Measurements from ENCODE around the gene VAT1L. TPM values are rescaled to one million over a fixed set of nuclear protein-coding genes. Genes with fewer than 3 reads are reported as not detected.

Gene VAT1L
- total and polyA plus RNA-seq, 2 experiments from 2014 or later: 11.0 to 24.4 TPM

DNA sequence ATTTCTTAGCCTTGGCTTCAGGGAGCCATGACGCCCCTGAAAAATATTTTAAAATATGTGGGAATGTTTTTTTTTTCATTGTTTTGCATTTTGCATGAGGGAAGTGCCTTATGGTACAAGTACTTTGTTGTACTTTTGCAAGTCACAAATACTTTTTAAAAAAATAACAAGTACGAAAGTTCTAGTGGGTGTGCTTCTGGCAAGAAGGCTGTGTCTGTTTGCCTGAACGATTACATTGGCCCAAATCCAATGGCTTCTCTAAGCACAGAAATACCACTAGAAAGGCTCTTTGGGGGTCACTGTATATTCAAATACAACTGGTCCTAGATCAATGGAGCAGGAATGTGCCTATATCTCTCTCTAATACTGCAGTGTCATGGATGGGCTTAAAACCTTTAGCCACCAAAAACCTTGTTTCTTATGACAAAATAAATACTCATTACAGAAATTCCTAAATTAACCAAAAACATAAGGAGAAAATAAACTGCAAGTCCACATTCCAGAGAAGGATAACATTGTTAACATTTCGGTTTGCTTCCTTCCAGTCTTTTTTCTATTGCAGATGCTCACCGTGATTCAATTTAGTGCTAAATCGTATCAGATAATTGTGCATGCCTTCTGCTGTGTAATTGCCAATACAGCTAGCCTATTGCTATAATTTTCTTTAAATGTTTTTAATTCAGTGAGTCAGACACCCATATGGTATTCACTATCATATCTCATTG is 97.4 kb downstream of the VAT1L start (continued):
- TF ChIP-seq, protein P1, sequence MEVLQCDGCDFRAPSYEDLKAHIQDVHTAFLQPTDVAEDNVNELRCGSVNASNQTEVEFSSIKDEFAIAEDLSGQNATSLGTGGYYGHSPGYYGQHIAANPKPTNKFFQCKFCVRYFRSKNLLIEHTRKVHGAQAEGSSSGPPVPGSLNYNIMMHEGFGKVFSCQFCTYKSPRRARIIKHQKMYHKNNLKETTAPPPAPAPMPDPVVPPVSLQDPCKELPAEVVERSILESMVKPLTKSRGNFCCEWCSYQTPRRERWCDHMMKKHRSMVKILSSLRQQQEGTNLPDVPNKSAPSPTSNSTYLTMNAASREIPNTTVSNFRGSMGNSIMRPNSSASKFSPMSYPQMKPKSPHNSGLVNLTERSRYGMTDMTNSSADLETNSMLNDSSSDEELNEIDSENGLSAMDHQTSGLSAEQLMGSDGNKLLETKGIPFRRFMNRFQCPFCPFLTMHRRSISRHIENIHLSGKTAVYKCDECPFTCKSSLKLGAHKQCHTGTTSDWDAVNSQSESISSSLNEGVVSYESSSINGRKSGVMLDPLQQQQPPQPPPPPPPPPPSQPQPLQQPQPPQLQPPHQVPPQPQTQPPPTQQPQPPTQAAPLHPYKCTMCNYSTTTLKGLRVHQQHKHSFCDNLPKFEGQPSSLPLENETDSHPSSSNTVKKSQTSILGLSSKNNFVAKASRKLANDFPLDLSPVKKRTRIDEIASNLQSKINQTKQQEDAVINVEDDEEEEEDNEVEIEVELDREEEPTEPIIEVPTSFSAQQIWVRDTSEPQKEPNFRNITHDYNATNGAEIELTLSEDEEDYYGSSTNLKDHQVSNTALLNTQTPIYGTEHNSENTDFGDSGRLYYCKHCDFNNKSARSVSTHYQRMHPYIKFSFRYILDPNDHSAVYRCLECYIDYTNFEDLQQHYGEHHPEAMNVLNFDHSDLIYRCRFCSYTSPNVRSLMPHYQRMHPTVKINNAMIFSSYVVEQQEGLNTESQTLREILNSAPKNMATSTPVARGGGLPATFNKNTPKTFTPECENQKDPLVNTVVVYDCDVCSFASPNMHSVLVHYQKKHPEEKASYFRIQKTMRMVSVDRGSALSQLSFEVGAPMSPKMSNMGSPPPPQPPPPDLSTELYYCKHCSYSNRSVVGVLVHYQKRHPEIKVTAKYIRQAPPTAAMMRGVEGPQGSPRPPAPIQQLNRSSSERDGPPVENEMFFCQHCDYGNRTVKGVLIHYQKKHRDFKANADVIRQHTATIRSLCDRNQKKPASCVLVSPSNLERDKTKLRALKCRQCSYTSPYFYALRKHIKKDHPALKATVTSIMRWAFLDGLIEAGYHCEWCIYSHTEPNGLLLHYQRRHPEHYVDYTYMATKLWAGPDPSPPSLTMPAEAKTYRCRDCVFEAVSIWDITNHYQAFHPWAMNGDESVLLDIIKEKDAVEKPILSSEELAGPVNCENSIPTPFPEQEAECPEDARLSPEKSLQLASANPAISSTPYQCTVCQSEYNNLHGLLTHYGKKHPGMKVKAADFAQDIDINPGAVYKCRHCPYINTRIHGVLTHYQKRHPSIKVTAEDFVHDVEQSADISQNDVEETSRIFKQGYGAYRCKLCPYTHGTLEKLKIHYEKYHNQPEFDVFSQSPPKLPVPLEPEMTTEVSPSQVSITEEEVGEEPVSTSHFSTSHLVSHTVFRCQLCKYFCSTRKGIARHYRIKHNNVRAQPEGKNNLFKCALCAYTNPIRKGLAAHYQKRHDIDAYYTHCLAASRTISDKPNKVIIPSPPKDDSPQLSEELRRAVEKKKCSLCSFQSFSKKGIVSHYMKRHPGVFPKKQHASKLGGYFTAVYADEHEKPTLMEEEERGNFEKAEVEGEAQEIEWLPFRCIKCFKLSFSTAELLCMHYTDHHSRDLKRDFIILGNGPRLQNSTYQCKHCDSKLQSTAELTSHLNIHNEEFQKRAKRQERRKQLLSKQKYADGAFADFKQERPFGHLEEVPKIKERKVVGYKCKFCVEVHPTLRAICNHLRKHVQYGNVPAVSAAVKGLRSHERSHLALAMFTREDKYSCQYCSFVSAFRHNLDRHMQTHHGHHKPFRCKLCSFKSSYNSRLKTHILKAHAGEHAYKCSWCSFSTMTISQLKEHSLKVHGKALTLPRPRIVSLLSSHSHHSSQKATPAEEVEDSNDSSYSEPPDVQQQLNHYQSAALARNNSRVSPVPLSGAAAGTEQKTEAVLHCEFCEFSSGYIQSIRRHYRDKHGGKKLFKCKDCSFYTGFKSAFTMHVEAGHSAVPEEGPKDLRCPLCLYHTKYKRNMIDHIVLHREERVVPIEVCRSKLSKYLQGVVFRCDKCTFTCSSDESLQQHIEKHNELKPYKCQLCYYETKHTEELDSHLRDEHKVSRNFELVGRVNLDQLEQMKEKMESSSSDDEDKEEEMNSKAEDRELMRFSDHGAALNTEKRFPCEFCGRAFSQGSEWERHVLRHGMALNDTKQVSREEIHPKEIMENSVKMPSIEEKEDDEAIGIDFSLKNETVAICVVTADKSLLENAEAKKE (CRISPR knock-in tag; IDR thresholded peaks at IDR 0.05): no peak
- TF ChIP-seq, protein P2, sequence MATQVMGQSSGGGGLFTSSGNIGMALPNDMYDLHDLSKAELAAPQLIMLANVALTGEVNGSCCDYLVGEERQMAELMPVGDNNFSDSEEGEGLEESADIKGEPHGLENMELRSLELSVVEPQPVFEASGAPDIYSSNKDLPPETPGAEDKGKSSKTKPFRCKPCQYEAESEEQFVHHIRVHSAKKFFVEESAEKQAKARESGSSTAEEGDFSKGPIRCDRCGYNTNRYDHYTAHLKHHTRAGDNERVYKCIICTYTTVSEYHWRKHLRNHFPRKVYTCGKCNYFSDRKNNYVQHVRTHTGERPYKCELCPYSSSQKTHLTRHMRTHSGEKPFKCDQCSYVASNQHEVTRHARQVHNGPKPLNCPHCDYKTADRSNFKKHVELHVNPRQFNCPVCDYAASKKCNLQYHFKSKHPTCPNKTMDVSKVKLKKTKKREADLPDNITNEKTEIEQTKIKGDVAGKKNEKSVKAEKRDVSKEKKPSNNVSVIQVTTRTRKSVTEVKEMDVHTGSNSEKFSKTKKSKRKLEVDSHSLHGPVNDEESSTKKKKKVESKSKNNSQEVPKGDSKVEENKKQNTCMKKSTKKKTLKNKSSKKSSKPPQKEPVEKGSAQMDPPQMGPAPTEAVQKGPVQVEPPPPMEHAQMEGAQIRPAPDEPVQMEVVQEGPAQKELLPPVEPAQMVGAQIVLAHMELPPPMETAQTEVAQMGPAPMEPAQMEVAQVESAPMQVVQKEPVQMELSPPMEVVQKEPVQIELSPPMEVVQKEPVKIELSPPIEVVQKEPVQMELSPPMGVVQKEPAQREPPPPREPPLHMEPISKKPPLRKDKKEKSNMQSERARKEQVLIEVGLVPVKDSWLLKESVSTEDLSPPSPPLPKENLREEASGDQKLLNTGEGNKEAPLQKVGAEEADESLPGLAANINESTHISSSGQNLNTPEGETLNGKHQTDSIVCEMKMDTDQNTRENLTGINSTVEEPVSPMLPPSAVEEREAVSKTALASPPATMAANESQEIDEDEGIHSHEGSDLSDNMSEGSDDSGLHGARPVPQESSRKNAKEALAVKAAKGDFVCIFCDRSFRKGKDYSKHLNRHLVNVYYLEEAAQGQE (IDR thresholded peaks at IDR 0.05; ENCODE audit: unreplicated experiment): no peak
- no peak for TF ChIP-seq ZNF114 (CRISPR knock-in tag; IDR thresholded peaks at IDR 0.05)
- no peak for TF ChIP-seq NANOG (IDR thresholded peaks at IDR 0.05; ENCODE audit: borderline replicate concordance)
- no peak for TF ChIP-seq EZH2 (IDR thresholded peaks at IDR 0.05; ENCODE audit: low read depth, unreplicated experiment)
- TF ChIP-seq STAT1 (IDR thresholded peaks at IDR 0.05; ENCODE audit: unreplicated experiment): no peak
- TF ChIP-seq, protein P3, sequence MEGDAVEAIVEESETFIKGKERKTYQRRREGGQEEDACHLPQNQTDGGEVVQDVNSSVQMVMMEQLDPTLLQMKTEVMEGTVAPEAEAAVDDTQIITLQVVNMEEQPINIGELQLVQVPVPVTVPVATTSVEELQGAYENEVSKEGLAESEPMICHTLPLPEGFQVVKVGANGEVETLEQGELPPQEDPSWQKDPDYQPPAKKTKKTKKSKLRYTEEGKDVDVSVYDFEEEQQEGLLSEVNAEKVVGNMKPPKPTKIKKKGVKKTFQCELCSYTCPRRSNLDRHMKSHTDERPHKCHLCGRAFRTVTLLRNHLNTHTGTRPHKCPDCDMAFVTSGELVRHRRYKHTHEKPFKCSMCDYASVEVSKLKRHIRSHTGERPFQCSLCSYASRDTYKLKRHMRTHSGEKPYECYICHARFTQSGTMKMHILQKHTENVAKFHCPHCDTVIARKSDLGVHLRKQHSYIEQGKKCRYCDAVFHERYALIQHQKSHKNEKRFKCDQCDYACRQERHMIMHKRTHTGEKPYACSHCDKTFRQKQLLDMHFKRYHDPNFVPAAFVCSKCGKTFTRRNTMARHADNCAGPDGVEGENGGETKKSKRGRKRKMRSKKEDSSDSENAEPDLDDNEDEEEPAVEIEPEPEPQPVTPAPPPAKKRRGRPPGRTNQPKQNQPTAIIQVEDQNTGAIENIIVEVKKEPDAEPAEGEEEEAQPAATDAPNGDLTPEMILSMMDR (conservative IDR thresholded peaks at IDR 0.05; ENCODE audit: low read depth in 2 of 2): no peak
- no peak for TF ChIP-seq POLR2AphosphoS5 (IDR thresholded peaks at IDR 0.05; ENCODE audit: low read depth)
- TF ChIP-seq EZH2phosphoT487 (IDR thresholded peaks at IDR 0.05; ENCODE audit: unreplicated experiment): no peak
- no peak for TF ChIP-seq ZNF331 (CRISPR knock-in tag; IDR thresholded peaks at IDR 0.05; ENCODE audit: low read depth)
- TF ChIP-seq ETS1 (IDR thresholded peaks at IDR 0.05): no peak

Data from GM23338 (cell line).